ENCODE data around the gene P2RY8.

The P2RY8 gene

GRCh38 chrX:1488745-1489144 is 48.2 kb downstream of the P2RY8 start:
- no peak for DNase-seq (ENCODE audit: low read depth)
- no peak overlapping the region for H3K4me3 ChIP-seq (ENCODE audit: low read length)

DNA sequence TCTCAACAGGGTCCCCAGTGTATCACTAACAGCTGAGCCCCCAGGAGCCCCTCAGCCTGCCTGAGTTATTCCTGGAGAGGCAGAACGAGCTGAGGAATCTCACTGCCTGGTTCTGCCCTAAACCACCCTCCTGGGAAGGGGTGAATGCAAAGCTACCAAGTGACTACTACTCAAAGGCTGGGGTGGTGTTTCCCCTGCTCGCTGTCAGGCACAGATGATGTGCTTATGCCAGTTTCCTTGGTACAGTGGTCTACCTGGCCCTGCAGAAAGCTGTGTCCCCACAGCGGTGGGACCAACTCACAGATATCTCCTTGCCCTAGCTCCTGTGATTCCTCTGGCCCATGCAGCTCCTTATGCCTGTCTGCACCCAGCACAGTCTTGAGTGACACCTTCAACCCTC is 48.8 kb downstream of the P2RY8 start:
- DNase-seq (ENCODE audit: low read depth) = no peak
- no peak for TF ChIP-seq CTCF (IDR thresholded peaks at IDR 0.05; ENCODE audit: insufficient read depth, low read depth, low read length, missing control alignments)
- no peak overlapping the region for H3K4me3 ChIP-seq (ENCODE audit: low read length)

More at GRCh38 chrX:1488745-1489144, 48.2 kb downstream of the P2RY8 start:
- TF ChIP-seq CTCF (IDR thresholded peaks at IDR 0.05; ENCODE audit: insufficient read depth, low read depth, low read length, missing control alignments) = no peak

- TF ChIP-seq CTCF (IDR thresholded peaks at IDR 0.05; ENCODE audit: insufficient read depth, low read depth, low read length, missing control alignments) = no peak
- no peak overlapping the region for H3K4me3 ChIP-seq (ENCODE audit: low read length)
- no peak for DNase-seq (ENCODE audit: low read depth)
These were observed 49.6 kb downstream of the P2RY8 start for GRCh38 chrX:1487401-1487800.

DNA sequence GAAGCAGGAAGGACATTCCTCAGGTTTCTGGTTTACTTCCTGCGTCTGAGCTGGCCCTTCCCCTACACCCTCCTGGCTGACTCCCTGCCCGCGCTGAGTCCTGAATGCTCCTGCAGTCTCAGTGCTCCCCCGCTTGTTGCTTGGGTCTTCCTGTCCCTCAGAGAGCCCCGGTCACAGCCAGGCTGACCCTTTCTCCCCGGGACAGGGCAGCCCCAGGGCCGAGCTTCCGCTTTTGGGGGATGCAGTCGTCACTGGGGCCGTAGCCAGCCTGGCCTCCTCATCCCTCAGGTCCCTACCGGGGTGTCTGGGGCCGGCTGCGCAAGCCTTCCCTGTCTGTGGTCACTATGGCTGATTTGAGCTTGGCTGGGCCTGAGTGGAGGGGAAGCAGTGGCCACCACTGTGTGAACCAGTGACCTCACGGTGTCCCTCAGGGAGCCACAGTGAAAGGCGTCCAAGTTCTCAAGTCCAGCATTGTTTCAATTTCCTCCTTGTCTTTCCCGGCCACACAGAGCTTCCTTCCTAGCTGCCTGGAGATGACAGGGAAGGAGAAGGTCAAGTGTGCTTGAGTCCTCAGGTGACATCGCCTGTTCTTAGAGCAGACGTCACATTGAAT is 50.1 kb downstream of the P2RY8 start:
- DNase-seq (ENCODE audit: low read depth) = no peak
- TF ChIP-seq CTCF (IDR thresholded peaks at IDR 0.05; ENCODE audit: insufficient read depth, low read depth, low read length, missing control alignments) = no peak
- H3K4me3 ChIP-seq (ENCODE audit: low read length) = no peak overlapping the region

DNA sequence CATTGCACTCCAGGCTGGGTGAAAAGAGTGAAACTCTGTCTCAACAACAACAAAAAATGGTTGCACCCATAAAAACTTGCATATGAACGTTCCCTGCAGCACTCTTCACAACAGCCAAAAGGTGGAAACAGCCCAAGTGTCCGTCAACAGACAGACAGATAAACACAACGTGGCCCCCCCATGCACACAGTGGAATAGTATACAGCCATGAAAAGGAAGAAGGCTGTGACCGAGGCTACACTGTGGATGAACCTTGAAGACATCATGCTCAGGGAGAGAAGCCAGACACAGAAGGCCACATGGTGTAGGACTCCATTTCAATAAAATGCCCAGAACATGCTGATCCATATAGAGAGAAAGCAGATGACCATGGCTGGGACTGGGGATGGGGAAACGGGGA is 50.8 kb downstream of the P2RY8 start:
- TF ChIP-seq CTCF (IDR thresholded peaks at IDR 0.05; ENCODE audit: insufficient read depth, low read depth, low read length, missing control alignments) = no peak
- DNase-seq (ENCODE audit: low read depth) = no peak
- no peak overlapping the region for H3K4me3 ChIP-seq (ENCODE audit: low read length)

GRCh38 chrX:1485033-1485432 is 52.0 kb downstream of the P2RY8 start:
- no peak for TF ChIP-seq CTCF (IDR thresholded peaks at IDR 0.05; ENCODE audit: insufficient read depth, low read depth, low read length, missing control alignments)
- H3K4me3 ChIP-seq (ENCODE audit: low read length) = no peak overlapping the region
- no peak for DNase-seq (ENCODE audit: low read depth)

- no peak for TF ChIP-seq CTCF (IDR thresholded peaks at IDR 0.05; ENCODE audit: insufficient read depth, low read depth, low read length, missing control alignments)
- H3K4me3 ChIP-seq (ENCODE audit: low read length) = no peak overlapping the region
- DNase-seq (ENCODE audit: low read depth) = no peak
These were observed 52.4 kb downstream of the P2RY8 start for GRCh38 chrX:1484638-1485019.
